AG09319 (cell line): Measurements from ENCODE around the gene ATG5.
"Not testable (repeated sequence)": the region's sequence is repeated elsewhere in the genome, so short reads cannot be mapped to it uniquely, and the experiment has no call there.

ENCODE experiments used
- DNase-seq: peaks from one replicate; pipeline ENCODE4 v3.0.0-alpha.2; 2010; ENCODE audit warnings: low read depth; ENCODE audit errors: extremely low read depth
- CTCF ChIP-seq: IDR thresholded peaks from 2 replicates; pipeline ENCODE4 v1.5.1; 2011; ENCODE audit warnings: low read depth, mild to moderate bottlenecking, inconsistent platforms, low read length, moderate library complexity

ATG5 gene

DNA sequence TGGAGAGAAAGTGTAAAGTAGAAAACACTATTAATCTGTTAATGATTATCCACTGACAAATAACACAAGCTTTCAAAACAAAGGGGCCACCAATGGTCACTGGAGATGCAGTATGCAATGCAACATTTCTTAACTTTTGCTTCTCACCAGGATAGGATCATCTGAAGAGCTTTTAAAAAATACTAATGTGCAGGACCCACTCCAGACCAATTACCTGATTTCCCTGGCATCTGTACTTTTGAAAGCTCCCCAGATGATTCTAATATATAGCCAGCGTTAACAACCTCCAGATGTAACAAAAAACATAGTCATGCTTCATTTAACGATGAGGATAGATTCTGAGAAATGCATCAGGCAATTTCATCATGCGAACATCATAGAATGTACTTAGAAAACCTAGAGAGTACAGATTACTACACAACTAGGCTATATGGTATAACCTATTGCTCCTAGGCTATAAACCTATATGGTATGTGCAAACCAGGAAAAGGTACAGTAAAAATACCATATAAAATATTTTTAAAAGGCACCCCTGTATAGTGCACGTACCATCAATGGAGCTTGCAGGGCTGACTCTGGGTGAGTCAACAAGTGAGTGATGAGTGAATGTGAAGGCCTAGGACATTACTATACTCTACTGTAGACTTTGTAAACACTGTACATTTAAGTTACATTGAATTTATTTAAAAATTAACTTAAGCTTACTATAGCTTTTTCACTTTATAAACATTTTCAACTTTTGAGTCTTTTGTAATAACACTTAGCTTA, 69.2 kb downstream of the ATG5 start:
- peak; percentile 61 for DNase-seq
- no peak for TF ChIP-seq CTCF

DNA sequence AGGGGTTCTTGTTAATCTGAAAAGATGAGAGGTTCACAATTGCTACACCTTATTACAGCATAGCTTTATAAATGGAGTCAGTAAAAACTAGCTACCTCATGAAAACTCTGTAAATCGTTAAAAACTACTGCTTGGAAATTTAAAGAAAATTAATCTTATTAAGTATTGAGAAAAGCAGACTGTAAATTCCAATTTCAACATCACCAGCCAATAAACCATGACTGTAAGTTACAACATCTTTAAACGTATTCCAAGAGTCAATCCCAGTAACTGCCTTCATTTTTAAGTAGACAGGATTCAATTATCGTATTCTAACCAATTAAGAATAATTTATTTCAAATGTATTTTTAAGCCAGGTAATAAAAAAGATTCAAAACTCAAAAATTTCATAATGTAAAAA, 70.3 kb downstream of the ATG5 start:
- no peak for DNase-seq
- no peak for TF ChIP-seq CTCF

DNA sequence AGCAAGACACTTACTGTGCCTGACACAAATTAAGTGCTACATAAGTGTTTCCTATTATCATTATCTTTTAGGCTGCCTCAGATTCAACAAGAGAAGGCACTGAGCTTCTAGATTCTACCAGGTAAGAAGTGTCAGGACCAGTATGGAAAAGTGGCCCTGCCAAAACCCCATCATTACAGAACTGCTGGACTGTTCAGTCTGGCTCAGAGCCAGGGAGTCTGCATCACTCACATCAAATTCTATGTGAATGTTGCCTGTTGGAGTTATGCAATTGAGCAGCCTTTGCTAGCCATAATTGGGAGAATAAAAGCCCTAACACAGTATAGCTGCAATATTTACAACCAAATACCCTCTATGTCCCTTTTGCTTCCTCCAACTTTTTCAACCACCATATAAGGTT, 70.9 kb downstream of the ATG5 start:
- no peak for DNase-seq
- TF ChIP-seq CTCF: no peak

DNA sequence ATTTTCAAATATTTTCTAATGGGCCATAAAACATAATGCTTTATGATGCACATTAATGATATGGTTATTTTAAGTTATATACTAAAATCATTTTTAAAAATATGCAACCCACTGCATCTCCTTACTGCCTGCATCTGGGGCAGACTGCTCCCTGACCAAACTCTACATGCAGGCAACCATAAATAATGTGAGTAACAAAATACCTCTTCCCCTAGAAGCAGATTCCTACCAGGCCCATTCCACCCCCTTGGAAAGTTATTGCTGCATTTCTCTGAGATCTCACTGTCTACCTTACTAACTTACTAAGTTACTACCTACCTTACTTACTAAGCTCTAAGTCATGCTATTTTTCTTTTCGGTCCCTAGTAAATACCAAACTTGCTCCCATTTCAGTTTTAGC, 71.8 kb downstream of the ATG5 start:
- DNase-seq: no peak

DNA sequence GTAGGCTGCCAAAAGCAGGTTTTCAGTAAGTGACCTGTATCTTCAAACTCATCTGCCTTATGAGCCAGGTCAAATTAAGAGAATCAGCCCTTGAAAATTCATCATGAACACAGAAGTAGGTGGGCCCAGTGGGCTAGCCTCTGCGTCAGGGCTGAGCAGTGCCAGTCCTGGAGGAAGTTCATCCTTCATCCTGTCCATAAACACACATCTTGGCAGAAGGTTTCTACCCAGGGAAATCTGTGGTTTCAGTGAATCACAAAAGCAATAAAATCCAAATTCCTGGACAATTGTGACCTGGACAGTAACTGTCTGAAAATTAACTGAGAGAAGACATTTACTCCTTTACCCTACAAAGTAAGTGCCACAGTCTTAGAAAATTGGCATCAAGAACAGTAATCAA, 72.4 kb downstream of the ATG5 start:
- no peak for TF ChIP-seq CTCF
- no peak for DNase-seq

More for the DNA sequence above, 71.8 kb downstream of the ATG5 start:
- no peak for TF ChIP-seq CTCF

DNA sequence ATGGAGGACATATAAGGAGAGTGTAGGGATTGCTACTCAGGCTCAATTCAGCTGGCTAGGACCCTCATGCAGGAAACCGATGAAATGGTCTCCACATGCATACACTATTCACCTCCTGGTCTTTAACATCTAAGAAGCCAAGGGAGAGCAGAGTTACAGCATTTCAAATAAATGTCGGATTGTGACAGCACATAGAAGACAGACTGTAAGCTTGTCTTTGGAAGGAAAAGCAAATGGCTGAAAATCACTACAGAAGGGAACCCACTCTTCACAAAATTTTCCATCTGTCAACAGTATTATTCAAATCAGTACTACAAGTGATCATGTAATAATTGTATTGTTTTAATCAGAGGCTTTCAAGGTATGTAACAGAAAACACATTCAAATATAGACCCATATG, 72.9 kb downstream of the ATG5 start:
- TF ChIP-seq CTCF: no peak
- DNase-seq: no peak

DNA sequence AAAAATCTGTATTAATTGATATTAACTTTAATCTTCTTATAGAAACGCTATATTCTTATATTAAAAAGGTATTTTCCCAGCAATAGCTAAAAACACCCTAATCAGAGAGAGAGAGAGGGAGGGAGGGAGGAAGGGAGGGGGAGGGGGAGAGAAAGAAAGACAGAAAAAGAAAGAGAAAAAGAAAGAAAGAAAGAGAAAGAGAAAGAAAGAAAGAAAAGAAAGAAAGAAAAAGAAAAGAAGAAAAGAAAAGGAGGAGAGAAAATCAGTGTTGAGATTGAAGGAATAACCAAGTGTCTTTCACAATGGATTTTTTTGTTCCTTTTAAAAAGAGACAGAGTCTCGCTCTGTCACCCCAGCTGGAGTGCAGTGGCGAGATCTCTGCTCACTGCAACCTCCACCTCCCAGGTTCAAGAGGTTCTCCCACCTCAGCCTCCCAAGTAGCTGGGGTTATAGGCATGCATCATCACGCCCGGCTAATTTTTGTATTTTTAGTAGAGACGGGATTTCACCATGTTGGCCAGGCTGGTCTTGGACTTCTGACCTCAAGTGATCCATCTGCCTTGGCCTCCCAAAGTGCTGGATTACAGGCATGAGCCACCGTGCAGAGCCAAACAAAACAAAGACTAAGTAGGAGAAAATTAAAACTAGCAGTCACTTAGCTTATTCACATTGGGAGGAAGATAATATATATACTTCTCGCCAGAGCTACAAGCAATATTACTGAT, 73.9 kb downstream of the ATG5 start:
- DNase-seq: not testable (repeated sequence)

- TF ChIP-seq CTCF: no peak
- DNase-seq: no peak
Measured at GRCh38 chr6:106250953-106251352, 74.6 kb downstream of the ATG5 start.
